ENCODE results near the gene C2CD4C. TPM values are rescaled to one million over a fixed set of nuclear protein-coding genes. Genes with fewer than 3 reads are reported as not detected.

The C2CD4C gene
- total and polyA plus RNA-seq, 2 of the 13 experiments (the other 11 are each of a cell fraction or from before 2014, with no cell fraction given), result not detected

GRCh38 chr19:438416-438958 lies 29.5 kb upstream of the C2CD4C start:
- ATAC-seq (no peak), FAIRE-seq (no peak), DNase-seq (ENCODE audit: low spot score) (no peak)
- intact Hi-C loops (cut with micrococcal nuclease; ENCODE audit: unreplicated experiment), result no loop called here
- H3K4me2 ChIP-seq (ENCODE audit: low read depth, low read length), result no peak overlapping the region
- ChIA-PET CTCF (ENCODE audit: low intra/inter-chr PET ratio, low total read pairs) (no interaction called here), POLR2A (no interaction called here)
- TF ChIP-seq ARID5B (CRISPR knock-in tag; IDR thresholded peaks at IDR 0.05) (no peak), SP1 (IDR thresholded peaks at IDR 0.05) (no peak), SP1 (CRISPR knock-in tag; IDR thresholded peaks at IDR 0.05) (no peak), ZBTB20 (CRISPR knock-in tag; IDR thresholded peaks at IDR 0.05; ENCODE audit: borderline replicate concordance, low read depth) (no peak), AGO2 (optimal IDR thresholded peaks at IDR 0.05; ENCODE audit: low read depth, low read length) (peak; percentile 49)
- no peak overlapping the region for H3K27ac ChIP-seq (ENCODE audit: extremely low read length, insufficient read depth, low read length)
- H2AFZ ChIP-seq (ENCODE audit: low read length), result no peak overlapping the region
- BruUV-seq (replicated peaks), result no TSS peak
- H3K9ac ChIP-seq (ENCODE audit: insufficient read depth, low read depth, low read length), result no peak overlapping the region
- H3K27me3 ChIP-seq (ENCODE audit: control insufficient read depth in 1 of 2, insufficient read depth in 2 of 2, low read length in 2 of 2), result no peaks in the 10 kb centered on the region
- peaks cover 5% of the 10 kb centered on the region; the same call in 1 of the 2 replicates for H3K9me3 ChIP-seq (ENCODE audit: low read length)
- H3K36me3 ChIP-seq (replicated peaks in 1 of 2; ENCODE audit: control insufficient read depth in 1 of 2, insufficient read depth in 2 of 2, low read length in 2 of 2), result 0 out of 5 replicates have a peak, but pooled peaks cover 1 to 3% of the 10 kb centered on the region in 2 experiments
- H3K4me1 ChIP-seq (ENCODE audit: insufficient read depth, low read length), result no peaks in the 10 kb centered on the region
- H4K20me1 ChIP-seq (ENCODE audit: insufficient read depth, low read length), result no peaks in the 10 kb centered on the region
- no peak overlapping the region for H3K4me3 ChIP-seq (replicated peaks in 1 of 3; ENCODE audit: insufficient read depth in 1 of 3, low read depth in 2 of 3, low read length in 3 of 3)
- in situ Hi-C loops (cut with HindIII; ENCODE audit: extremely low pct_ligation_motif_present, low pct_unique_long_range_greater_than_20kb), result no loop called here
- WGBS (ENCODE audit: low lambda C conversion rate), result 90% methylated on average over 19 of the region's 29 CpGs
- H3K79me2 ChIP-seq (ENCODE audit: insufficient read depth, low read length), result no peaks in the 10 kb centered on the region
